Panc1 (cell line): ENCODE measurements around the gene PTPRK. TPM values are rescaled to one million over a fixed set of nuclear protein-coding genes. Genes with fewer than 3 reads are reported as not detected.

Source experiments
- ATAC-seq: fragments of 200-7000 bp; cut with Tn5 transposase; 2 replicates; pipeline ENCODE4 v1.9.1; 2020; ENCODE audit warnings: mild to moderate bottlenecking, moderate library complexity
- BruUV-seq: library from RNA; stranded (reverse); fragments of 400-500 nt; replicated peaks from 2 replicates; lab custom pipeline; 2021; lab: Mats Ljungman, UMichigan
- CTCF ChIA-PET: fragments of 300-600 bp; sonication (Branson Sonifier 250); formaldehyde crosslinking; loops from one replicate; lab custom pipeline; 2022; ENCODE audit warnings: antibody characterized with exemption; lab: Charles Lee
- POLR2A ChIA-PET: fragments of 300-600 bp; sonication (Branson Sonifier 250); formaldehyde crosslinking; loops from one replicate; lab custom pipeline; 2022; ENCODE audit warnings: antibody characterized with exemption; lab: Charles Lee
- DNase-seq: peaks from one replicate; pipeline ENCODE4 v3.0.0-alpha.2; 2010; ENCODE audit warnings: low read depth, low spot score
- H3K27ac ChIP-seq: 2 replicates; pipeline ENCODE4 v1.5.1; 2011; ENCODE audit warnings: mild to moderate bottlenecking, low read length, inconsistent platforms
- H3K27me3 ChIP-seq: fragments of 200-500 bp; sonication (Bioruptor generic); 2 replicates; pipeline ENCODE4 v1.6.0; 2014; ENCODE audit warnings: low read length, inconsistent platforms; ENCODE audit not compliant: control insufficient read depth, insufficient read depth
- H3K36me3 ChIP-seq: fragments of 200-500 bp; sonication (Bioruptor generic); 2 replicates; pipeline ENCODE4 v1.5.1; 2014; ENCODE audit warnings: inconsistent platforms, mild to moderate bottlenecking, low read length, moderate library complexity; ENCODE audit not compliant: control insufficient read depth, insufficient read depth
- H3K4me1 ChIP-seq: 2 replicates; pipeline ENCODE4 v1.5.1; 2011; ENCODE audit warnings: inconsistent platforms, mild to moderate bottlenecking, low read length, moderate library complexity; ENCODE audit not compliant: control insufficient read depth, insufficient read depth
- H3K4me3 ChIP-seq, 2 experiments: 2 replicates each; pipeline ENCODE4 v1.5.1; 2011 to 2012; ENCODE audit warnings: low read depth in 2 of 2, low read length in 2 of 2, mild to moderate bottlenecking in 2 of 2, inconsistent platforms in 1 of 2, moderate library complexity in 1 of 2
- H3K9me3 ChIP-seq: fragments of 200-500 bp; sonication (Bioruptor generic); 2 replicates; pipeline ENCODE4 v1.5.1; 2014; ENCODE audit warnings: low read depth, mild to moderate bottlenecking, inconsistent platforms, low read length, moderate library complexity; ENCODE audit not compliant: control insufficient read depth, insufficient read depth
- POLR2AphosphoS5 ChIP-seq: IDR thresholded peaks from 2 replicates; pipeline ENCODE4 v1.6.1; 2012; ENCODE audit warnings: mild to moderate bottlenecking, low read depth, low read length, moderate library complexity
- SIN3A ChIP-seq: IDR thresholded peaks from 2 replicates; pipeline ENCODE4 v1.6.1; 2012; ENCODE audit warnings: low read depth, mild to moderate bottlenecking, low read length, moderate library complexity, borderline replicate concordance; ENCODE audit not compliant: insufficient read depth
- TCF7L2 ChIP-seq: IDR thresholded peaks from 2 replicates; pipeline ENCODE4 v1.6.1; 2011; ENCODE audit warnings: mild to moderate bottlenecking, low read depth, low read length, inconsistent platforms
- in situ Hi-C: cut with HindIII; loops from 2 replicates; pipeline ENCODE4 v1.10.0; 2016; ENCODE audit warnings: low sequenced_read_pairs, low pct_unique_long_range_greater_than_20kb
- intact Hi-C: fragments of 100-400 bp; cut with micrococcal nuclease; formaldehyde crosslinking; loops from one replicate; pipeline ENCODE4 v1.10.0; 2022; ENCODE audit not compliant: unreplicated experiment
- total RNA-seq: library from RNA; stranded (reverse); gene quantifications from one replicate; pipeline ENCODE4 v1.2.1, GENCODE V29; 2021; ENCODE audit not compliant: unreplicated experiment
- TF ChIP-seq, protein P1 (sequence below), 2 experiments: IDR thresholded peaks; 2 replicates each; pipeline ENCODE4 v1.6.1; 2011 to 2012; ENCODE audit warnings: low read depth in 2 of 2, control low read depth in 1 of 2, low read length in 1 of 2, mild to moderate bottlenecking in 1 of 2, moderate library complexity in 1 of 2; ENCODE audit not compliant: insufficient read depth in 1 of 2
- TF ChIP-seq, protein P2 (sequence below): fragments of 450-650 bp; IDR thresholded peaks from 2 replicates; pipeline ENCODE4 v1.5.1; 2017; ENCODE audit warnings: mild to moderate bottlenecking

The PTPRK gene
- total RNA-seq, 1 experiment from 2014 or later: 61.8 TPM

DNA sequence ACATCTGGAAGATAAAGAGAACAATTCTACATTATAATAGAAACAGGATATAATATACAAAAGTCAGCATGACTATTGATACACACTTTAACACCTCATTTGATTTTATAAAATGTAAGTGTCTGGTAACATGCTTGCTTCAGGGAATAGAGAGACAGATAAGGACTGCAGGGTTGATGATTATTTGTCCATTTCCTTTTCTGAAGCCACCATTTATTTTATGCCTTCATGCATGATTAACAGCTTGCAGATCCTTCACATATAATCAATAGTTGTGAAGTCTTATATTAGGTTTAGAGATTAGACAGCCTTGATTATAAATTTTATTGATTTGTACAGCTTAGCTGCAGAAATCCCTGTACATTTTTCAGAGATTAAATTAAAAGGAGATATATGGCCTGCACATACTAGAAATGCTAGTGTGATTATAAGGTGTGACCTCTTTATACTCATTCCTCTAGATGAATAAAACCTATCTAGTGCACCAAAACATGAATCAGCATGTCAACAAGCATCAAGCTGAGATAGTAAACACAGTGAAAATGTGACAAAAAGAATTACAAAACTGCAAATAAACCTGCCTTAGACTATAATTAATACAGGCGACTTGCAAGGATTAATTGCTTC lies 420.7 kb downstream of the PTPRK start:
- ATAC-seq: no peak
- Histone ChIP-seq H3K27ac (no peak overlapping the region), H3K9me3 (no peaks in the 10 kb centered on the region), H3K36me3 (no peaks in the 10 kb centered on the region), H3K4me1 (no peaks in the 10 kb centered on the region), H3K4me3 (no peak overlapping the region), H3K27me3 (no peaks in the 10 kb centered on the region)
- no TSS peak for BruUV-seq
- intact Hi-C loops: no loop called here
- POLR2A ChIA-PET: no interaction called here
- CTCF ChIA-PET: no interaction called here
- in situ Hi-C loops: no loop called here
- no peak for TF ChIP-seq POLR2AphosphoS5
- TF ChIP-seq, protein P1, sequence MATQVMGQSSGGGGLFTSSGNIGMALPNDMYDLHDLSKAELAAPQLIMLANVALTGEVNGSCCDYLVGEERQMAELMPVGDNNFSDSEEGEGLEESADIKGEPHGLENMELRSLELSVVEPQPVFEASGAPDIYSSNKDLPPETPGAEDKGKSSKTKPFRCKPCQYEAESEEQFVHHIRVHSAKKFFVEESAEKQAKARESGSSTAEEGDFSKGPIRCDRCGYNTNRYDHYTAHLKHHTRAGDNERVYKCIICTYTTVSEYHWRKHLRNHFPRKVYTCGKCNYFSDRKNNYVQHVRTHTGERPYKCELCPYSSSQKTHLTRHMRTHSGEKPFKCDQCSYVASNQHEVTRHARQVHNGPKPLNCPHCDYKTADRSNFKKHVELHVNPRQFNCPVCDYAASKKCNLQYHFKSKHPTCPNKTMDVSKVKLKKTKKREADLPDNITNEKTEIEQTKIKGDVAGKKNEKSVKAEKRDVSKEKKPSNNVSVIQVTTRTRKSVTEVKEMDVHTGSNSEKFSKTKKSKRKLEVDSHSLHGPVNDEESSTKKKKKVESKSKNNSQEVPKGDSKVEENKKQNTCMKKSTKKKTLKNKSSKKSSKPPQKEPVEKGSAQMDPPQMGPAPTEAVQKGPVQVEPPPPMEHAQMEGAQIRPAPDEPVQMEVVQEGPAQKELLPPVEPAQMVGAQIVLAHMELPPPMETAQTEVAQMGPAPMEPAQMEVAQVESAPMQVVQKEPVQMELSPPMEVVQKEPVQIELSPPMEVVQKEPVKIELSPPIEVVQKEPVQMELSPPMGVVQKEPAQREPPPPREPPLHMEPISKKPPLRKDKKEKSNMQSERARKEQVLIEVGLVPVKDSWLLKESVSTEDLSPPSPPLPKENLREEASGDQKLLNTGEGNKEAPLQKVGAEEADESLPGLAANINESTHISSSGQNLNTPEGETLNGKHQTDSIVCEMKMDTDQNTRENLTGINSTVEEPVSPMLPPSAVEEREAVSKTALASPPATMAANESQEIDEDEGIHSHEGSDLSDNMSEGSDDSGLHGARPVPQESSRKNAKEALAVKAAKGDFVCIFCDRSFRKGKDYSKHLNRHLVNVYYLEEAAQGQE (IDR thresholded peaks at IDR 0.05; ENCODE audit: insufficient read depth in 1 of 2, low read depth in 2 of 2, low read length in 1 of 2): no peak
- TF ChIP-seq, protein P2, sequence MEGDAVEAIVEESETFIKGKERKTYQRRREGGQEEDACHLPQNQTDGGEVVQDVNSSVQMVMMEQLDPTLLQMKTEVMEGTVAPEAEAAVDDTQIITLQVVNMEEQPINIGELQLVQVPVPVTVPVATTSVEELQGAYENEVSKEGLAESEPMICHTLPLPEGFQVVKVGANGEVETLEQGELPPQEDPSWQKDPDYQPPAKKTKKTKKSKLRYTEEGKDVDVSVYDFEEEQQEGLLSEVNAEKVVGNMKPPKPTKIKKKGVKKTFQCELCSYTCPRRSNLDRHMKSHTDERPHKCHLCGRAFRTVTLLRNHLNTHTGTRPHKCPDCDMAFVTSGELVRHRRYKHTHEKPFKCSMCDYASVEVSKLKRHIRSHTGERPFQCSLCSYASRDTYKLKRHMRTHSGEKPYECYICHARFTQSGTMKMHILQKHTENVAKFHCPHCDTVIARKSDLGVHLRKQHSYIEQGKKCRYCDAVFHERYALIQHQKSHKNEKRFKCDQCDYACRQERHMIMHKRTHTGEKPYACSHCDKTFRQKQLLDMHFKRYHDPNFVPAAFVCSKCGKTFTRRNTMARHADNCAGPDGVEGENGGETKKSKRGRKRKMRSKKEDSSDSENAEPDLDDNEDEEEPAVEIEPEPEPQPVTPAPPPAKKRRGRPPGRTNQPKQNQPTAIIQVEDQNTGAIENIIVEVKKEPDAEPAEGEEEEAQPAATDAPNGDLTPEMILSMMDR: no peak
- DNase-seq: no peak

DNA sequence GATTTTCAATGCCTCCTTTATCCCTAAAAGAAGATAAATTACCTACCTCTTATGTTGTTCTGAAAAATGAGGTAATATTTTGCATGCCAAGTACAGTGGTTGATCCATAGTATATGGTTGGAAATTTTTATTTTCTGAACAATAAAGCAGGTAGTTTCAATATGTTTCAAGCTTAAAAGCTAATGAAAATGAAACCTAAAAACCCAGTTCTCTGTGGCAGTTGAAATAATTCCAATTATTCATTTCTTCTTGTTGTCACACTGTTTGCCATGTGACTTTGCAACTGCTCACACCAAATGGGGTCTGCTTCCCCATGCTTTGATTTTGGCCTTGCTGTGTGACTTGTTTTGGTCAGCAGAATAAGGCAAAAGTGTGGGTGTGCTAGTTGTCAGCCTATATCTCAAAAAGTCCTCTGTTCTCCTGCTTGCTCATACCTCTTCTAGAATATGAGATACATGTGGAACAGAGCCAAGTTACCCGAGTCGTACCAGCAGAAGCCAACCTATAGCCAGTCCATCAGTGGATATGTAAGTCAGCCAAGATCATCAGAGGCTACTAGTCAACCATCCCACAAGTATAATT lies 422.3 kb downstream of the PTPRK start:
- ChIA-PET CTCF (no interaction called here), POLR2A (no interaction called here)
- intact Hi-C loops (no loop called here), in situ Hi-C loops (no loop called here)
- TF ChIP-seq TCF7L2 (no peak), SIN3A (no peak)
- TF ChIP-seq, protein P1 (IDR thresholded peaks at IDR 0.05; ENCODE audit: insufficient read depth in 1 of 2, low read depth in 2 of 2, low read length in 1 of 2): no peak
- TF ChIP-seq, protein P2: no peak
- Histone ChIP-seq H3K4me1 (no peaks in the 10 kb centered on the region), H3K4me3 (no peak overlapping the region), H3K9me3 (no peaks in the 10 kb centered on the region), H3K27ac (no peak overlapping the region), H3K36me3 (no peaks in the 10 kb centered on the region), H3K27me3 (no peaks in the 10 kb centered on the region)
- BruUV-seq: no TSS peak
- DNase-seq: no peak
- ATAC-seq: no peak
